Left lung (tissue), 10 donors: ENCODE data around the gene TAGLN. TPM values are rescaled to one million over a fixed set of nuclear protein-coding genes. Genes with fewer than 3 reads are reported as not detected.
"Not testable (repeated sequence)": the region's sequence is repeated elsewhere in the genome, so short reads cannot be mapped to it uniquely, and the experiment has no call there.

ENCODE experiments used
- ATAC-seq: fragments of 200-7000 bp; cut with Tn5 transposase; one replicate; pipeline ENCODE4 v1.9.1; 2020; ENCODE audit warnings: moderate library complexity
- DNase-seq, 4 donors: peaks; one replicate each; pipeline ENCODE4 v3.0.0-alpha.2; 2013 to 2020
- H3K27ac ChIP-seq, 2 donors: fragments of 200-600 bp; sonication (generic) in 1 of 2; one replicate each; pipeline versions ENCODE4 v1.5.0 to v1.8.0; 2020 to 2021
- H3K27me3 ChIP-seq, 2 donors: fragments of 200-600 bp; sonication (generic) in 1 of 2; one replicate each; pipeline versions ENCODE4 v1.5.0 to v1.8.0; 2020 to 2021
- H3K36me3 ChIP-seq, 2 donors: fragments of 200-600 bp; sonication (generic) in 1 of 2; one replicate each; pipeline versions ENCODE4 v1.5.0 to v1.8.0; 2020 to 2021
- H3K4me1 ChIP-seq, 2 donors: fragments of 200-600 bp; one replicate each; pipeline ENCODE4 v1.8.0; 2021
- H3K4me3 ChIP-seq, 2 donors: fragments of 200-600 bp; sonication (generic) in 1 of 2; one replicate each; pipeline versions ENCODE4 v1.5.0 to v1.8.0; 2020 to 2021; ENCODE audit warnings: mild to moderate bottlenecking in 1 of 2
- H3K9me3 ChIP-seq, 2 donors: fragments of 200-600 bp; sonication (generic) in 1 of 2; one replicate each; pipeline versions ENCODE4 v1.5.0 to v1.8.0; 2020 to 2021
- CTCF ChIP-seq, 2 donors: fragments of 200-600 bp; sonication (generic) in 1 of 2; IDR thresholded peaks; one replicate each; pipeline versions ENCODE4 v1.5.0 to v1.8.0; 2021; ENCODE audit warnings: antibody characterized with exemption in 2 of 2
- intact Hi-C, 2 donors: fragments of 100-400 bp; cut with DNase I; formaldehyde crosslinking; loops; one replicate each; pipeline versions ENCODE4 v1.11.2 to v1.14.2; 2022
- polyA plus RNA-seq, 6 donors: library from polyadenylated mRNA; unstranded; fragments of 120-200 nt; gene quantifications; one replicate each; pipeline ENCODE4 v1.2.1, GENCODE V29; 2013; ENCODE audit not compliant: insufficient read length in 6 of 6
- total RNA-seq, 2 donors: library from RNA; stranded (reverse); fragmentation: NEBNext Ultra II Directional; extraction: Animal tissue kit (Norgen Biotek cat#: 25700); gene quantifications; one replicate each; pipeline ENCODE4 v1.2.1, GENCODE V29; 2021
- donor health status: DM: no; HTN: yes; CAD: no.
- donor health status: DM: no; HTN: no; CAD: no.

The TAGLN gene
- total and polyA plus RNA-seq, 8 donors, result 104 to 763 (median 207) TPM

- peaks cover 0 to 37% of the 10 kb centered on the region in 2 donors for H3K36me3 ChIP-seq
- no peaks in the 10 kb centered on the region for H3K9me3 ChIP-seq
- H3K4me1 ChIP-seq, result peaks cover 11 to 19% of the 10 kb centered on the region in 2 donors
- DNase-seq (peak in 1 of 4 donors; percentile 47), ATAC-seq (no peak)
- no peaks in the 10 kb centered on the region for H3K27me3 ChIP-seq
- intact Hi-C loops, result no loop called here
- peak overlapping the region in 1 of 2 donors; percentile 67 for H3K27ac ChIP-seq
- H3K4me3 ChIP-seq, result peak overlapping the region in 1 of 2 donors; percentile 34
- no peak for TF ChIP-seq CTCF (IDR thresholded peaks at IDR 0.05)
Observed at GRCh38 chr11:117202386-117203068, 3.4 kb downstream of the TAGLN start.

- ATAC-seq (no peak), DNase-seq (no peak)
- Histone ChIP-seq H3K4me1 (peaks cover 8 to 14% of the 10 kb centered on the region in 2 donors), H3K4me3 (no peak overlapping the region), H3K9me3 (no peaks in the 10 kb centered on the region), H3K36me3 (peaks cover 0 to 37% of the 10 kb centered on the region in 2 donors), H3K27ac (no peak overlapping the region), H3K27me3 (no peaks in the 10 kb centered on the region)
- TF ChIP-seq CTCF (IDR thresholded peaks at IDR 0.05), result no peak
- intact Hi-C loops, result no loop called here
Observed at GRCh38 chr11:117203069-117203407, 3.9 kb downstream of the TAGLN start.

- peaks cover 0 to 38% of the 10 kb centered on the region in 2 donors for H3K36me3 ChIP-seq
- no peak for TF ChIP-seq CTCF (IDR thresholded peaks at IDR 0.05)
- H3K27me3 ChIP-seq, result no peaks in the 10 kb centered on the region
- no peak for DNase-seq
- no peaks in the 10 kb centered on the region for H3K9me3 ChIP-seq
- intact Hi-C loops, result no loop called here
- peak overlapping the region in 1 of 2 donors; percentile 18 for H3K27ac ChIP-seq
- peaks cover 0 to 2% of the 10 kb centered on the region in 2 donors for H3K4me1 ChIP-seq
- ATAC-seq, result no peak
- no peak overlapping the region for H3K4me3 ChIP-seq
Observed at GRCh38 chr11:117204283-117205080, 5.3 kb downstream of the TAGLN start.

- intact Hi-C loops, result no loop called here
- no peak for TF ChIP-seq CTCF (IDR thresholded peaks at IDR 0.05)
- Histone ChIP-seq H3K4me3 (no peak overlapping the region), H3K27me3 (no peaks in the 10 kb centered on the region), H3K9me3 (no peaks in the 10 kb centered on the region), H3K4me1 (no peaks in the 10 kb centered on the region), H3K36me3 (peaks cover 0 to 46% of the 10 kb centered on the region in 2 donors), H3K27ac (peak overlapping the region in 1 of 2 donors; percentile 18)
- ATAC-seq (no peak), DNase-seq (peak in 1 of 4 donors; percentile 60)
Observed at GRCh38 chr11:117205211-117205818, 6.1 kb downstream of the TAGLN start.

- H3K4me1 ChIP-seq, intact Hi-C loops, ATAC-seq, H3K27me3 ChIP-seq, H3K4me3 ChIP-seq, H3K27ac ChIP-seq, H3K9me3 ChIP-seq: not testable (repeated sequence)
- peaks cover 0 to 52% of the 10 kb centered on the region in 2 donors for H3K36me3 ChIP-seq
- peak in 1 of 4 donors; percentile 30 for DNase-seq
Observed at GRCh38 chr11:117206111-117206510, 6.9 kb downstream of the TAGLN start.

GRCh38 chr11:117206859-117207258, 7.7 kb downstream of the TAGLN start:
- peak in 1 of 4 donors; percentile 67 for DNase-seq
- H3K27me3 ChIP-seq, H3K27ac ChIP-seq, H3K4me1 ChIP-seq, H3K9me3 ChIP-seq, H3K4me3 ChIP-seq, intact Hi-C loops: not testable (repeated sequence)
- H3K36me3 ChIP-seq, result peaks cover 0 to 56% of the 10 kb centered on the region in 2 donors
- peak; percentile 14 for ATAC-seq

GRCh38 chr11:117207481-117207880, 8.3 kb downstream of the TAGLN start:
- peaks cover 0 to 58% of the 10 kb centered on the region in 2 donors for H3K36me3 ChIP-seq
- H3K4me1 ChIP-seq, ATAC-seq, H3K27me3 ChIP-seq, H3K9me3 ChIP-seq, H3K27ac ChIP-seq, intact Hi-C loops, H3K4me3 ChIP-seq: not testable (repeated sequence)
- DNase-seq, result peak in 1 of 4 donors; percentile 25

GRCh38 chr11:117208710-117209109, 9.5 kb downstream of the TAGLN start:
- H3K9me3 ChIP-seq, H3K27me3 ChIP-seq, DNase-seq, intact Hi-C loops, ATAC-seq, H3K4me1 ChIP-seq, H3K4me3 ChIP-seq, H3K27ac ChIP-seq: not testable (repeated sequence)
- H3K36me3 ChIP-seq, result peaks cover 0 to 57% of the 10 kb centered on the region in 2 donors
